NCI-H524 treated with DMSO at 0.1 percent for 48 hours (cell line): ENCODE results near the gene PSMD8.
"Not testable (repeated sequence)": the region's sequence is repeated elsewhere in the genome, so short reads cannot be mapped to it uniquely, and the experiment has no call there.

Source experiments
- DNase-seq: peaks from one replicate; lab custom pipeline; 2025; lab: John Stamatoyannopoulos, UW

PSMD8 gene

DNA sequence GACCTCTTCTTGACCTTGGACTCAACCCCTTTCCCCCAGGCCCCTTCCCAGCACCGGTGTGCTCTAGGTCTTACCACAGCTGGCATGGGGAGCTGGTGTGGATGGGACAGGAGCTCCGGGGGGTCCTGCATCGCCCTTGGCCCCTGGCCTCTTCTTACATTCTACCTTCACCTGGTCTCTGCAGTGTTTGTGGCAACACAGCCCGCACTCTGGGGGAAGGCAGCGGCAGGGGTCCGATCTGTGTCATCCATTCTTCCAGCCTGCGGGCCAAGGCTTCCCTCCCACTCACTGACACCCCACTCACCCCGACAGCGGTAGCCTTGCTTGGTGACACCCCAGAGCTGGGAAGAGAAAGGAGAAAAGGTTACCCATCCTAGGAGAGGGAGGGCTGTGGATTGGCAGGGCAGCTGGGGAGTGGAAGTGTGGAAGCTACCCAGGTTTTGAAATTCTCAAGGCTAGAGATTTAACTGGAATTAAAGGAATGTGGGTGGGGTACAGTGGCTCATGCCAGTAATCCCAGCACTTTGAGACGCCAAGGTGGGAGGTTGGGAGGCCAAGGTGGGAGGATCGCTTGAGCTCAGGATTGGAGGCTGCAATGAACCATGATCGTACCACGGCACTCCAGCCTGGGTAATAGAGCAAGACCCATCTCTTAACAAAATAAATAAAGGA, 36.8 kb downstream of the PSMD8 start:
- no peak for DNase-seq

DNA sequence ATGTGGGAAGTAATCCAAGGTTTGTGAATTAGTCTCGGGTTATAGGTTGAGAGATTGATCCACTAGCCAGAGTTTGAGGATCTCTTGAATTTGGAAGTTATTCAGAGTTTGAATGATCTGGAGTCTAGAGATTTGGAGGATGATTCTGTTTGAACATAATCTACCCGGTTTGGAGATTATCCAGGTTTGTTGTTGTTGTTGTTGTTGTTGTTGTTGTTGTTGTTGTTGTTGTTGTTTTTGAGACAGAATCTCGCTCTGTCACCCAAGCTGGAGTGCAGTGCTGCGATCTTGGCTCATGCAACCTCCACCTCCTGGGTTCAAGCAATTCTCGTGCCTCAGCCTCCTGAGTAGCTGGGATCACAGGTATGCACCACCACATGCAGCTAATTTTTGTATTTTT, 37.5 kb downstream of the PSMD8 start:
- DNase-seq: not testable (repeated sequence)

DNA sequence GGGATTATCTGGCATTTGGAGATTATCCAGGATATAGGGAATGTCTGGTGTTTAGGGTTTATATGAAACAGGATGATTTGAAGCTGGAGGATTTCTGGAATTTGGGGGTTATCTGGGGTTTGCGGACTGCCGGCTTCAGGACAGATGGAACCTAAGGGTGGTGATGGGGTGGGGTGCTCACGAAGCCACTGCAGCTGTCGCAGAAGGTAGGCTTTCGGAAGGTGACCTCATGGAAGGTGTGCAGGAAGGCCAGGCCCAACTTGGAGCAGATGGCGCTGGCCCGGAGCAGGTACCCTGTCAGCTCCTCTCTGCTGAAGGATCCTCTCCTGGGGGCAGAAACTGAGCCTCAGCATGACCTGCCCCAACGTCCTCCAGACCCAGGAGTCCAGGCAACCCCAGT, 38.1 kb downstream of the PSMD8 start:
- DNase-seq: no peak

DNA sequence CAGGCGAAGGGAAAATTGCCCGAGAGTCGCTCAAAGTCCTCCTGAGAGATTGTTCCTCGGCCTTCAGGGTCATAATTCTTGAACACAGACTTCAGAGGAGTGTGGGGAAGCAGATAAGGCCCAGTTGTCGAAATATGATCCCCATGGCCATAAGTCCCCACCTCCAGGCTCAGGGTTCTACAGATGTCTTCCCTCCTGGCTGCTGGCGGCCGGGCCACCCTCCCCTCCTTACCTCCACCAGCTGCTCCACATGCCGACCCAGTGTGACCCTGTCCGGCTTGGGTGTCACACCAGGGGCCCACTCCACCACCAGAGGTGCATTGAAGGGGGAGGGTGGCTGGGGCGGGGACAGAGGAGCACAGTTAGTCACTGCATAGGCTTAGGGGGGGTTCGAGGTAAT, 38.6 kb downstream of the PSMD8 start:
- DNase-seq: no peak

DNA sequence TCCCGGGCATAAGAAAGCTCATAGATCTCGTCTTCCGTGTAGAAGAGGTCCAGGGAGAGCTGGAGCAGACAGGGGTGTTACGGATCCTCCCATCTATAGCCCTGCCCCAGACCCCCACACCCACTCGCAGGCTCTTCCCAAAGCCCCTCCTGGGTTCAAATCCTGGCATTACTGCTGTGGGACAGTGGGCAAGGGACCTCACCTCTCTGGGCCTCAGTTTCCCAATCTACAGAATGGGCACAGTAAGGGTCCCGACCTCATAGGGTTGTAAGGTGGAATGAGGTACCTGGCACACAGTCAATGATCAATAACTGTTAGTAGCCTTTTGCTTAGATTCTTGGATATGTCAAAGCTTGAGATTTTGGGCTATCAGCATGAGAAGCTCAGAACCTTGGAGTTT, 39.0 kb downstream of the PSMD8 start:
- no peak for DNase-seq

DNA sequence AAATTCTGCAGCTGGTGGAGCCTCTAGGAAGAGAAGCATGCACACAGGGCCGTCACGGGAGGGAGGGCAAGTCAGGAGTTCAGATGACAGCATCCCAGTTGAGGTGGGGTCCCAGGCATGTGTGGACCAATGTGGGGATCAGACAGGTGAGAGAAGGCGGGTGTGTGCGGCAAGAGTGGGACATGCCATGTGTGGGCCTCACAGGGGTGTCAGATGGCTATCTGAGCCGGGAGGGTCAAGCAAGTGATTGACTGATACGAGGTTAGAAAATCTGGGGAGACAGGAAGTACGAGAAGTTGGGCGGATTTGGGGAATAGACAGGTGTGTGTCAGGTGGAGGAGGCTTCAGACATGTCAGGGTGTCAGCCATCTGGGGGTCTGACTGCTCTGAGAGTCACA, 42.8 kb downstream of the PSMD8 start:
- DNase-seq: no peak

DNA sequence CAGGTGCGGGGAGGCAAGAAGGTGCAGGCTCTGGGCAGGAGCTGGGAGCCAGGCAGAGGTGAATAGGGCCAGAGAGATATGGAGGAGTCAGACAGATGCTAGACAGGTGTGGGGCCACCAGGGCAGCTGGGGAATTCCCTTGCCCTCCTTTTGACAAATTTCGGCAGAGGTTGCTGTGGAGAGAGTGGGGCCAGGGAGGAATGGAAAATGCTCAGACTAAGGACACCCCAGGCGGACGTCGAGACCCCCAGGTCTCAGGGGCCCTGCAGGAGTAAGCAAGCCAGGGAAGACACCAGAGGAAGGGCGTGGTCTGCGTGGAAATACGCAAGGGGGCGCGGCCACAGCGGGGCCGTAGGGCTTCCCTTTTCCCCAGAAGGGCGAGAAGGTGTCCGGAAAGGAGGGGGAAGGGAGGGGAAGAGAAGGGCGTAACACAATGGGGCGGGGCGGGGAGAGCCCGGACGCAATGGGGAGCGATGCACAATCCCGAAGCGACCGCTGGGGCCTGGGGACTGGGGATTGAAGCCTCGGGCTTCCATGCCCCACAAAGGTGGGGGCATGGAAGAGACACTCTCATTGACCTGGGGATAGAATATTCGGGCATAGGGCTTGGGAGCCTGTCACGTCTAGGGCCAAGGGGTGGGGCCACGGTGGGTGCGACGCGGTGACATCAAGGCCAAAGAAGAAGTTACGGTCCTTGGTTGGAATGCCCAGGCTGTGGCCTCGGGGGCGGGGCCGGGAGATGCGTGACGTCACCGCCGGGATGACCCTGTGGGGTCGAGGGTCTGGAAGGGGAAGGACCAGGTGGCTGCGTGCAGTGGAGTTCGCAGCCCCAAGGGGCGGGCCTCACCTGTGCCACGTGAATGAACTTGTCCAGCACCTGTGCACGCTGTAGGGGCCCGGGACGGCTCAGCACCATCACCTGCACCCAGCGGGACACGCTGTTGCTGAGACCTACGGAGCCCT, 43.5 kb downstream of the PSMD8 start:
- DNase-seq: no peak

DNA sequence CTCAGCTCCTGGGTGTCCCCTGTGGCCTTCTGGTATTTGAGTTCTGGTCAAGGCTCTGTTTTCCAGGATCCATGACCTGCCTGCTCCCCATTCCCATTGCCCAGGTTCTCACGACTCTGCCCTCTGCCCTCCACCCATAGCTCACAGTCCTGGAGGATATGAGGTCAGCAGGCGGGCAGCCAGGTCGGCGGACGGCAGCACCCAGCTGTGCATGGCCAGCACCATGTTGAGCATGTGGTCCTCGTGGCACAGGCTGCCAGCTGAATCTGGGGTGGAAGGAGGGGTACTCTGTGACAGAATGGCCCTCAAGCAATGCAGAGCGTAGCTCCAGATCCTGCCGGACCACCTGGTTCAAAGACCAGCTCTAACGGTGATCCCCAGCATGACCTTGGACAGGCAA, 46.6 kb downstream of the PSMD8 start:
- no peak for DNase-seq

DNA sequence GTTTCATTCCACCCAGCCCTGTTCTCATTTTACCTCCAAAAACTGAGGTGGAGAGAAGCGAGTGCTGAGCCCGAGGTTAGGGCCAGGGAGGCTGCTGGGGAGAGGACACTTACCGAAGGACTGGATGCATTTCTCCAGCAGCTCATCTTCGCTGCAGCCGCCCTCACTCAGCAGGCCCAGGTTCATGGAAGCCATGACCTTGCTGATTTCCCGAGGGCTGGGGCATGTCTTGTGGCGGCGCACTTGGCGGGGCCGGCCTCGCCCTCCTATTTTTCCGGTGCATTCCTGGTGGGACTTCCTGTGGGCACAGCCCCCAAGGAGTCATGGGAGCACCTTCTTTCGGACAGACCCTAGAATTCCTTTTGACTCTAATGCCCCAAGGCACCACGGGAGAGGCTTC, 47.5 kb downstream of the PSMD8 start:
- no peak for DNase-seq

DNA sequence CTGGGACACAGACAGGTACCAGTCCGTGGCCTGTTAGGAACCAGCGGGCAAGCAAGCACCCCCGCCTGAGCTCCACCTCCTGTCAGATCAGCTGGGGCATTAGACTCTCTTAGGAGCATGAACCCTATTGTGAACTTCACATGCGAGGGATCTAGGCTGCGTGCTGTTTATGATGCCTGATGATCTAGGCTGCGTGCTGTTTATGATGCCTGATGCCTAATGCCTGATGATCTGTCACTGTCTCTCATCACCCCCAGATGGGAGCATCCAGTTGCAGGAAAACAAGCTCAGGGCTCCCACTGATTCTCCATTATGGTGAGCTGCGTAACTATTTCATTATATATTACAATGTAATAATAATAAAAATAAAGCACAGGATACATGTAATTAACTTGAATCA, 48.1 kb downstream of the PSMD8 start:
- no peak for DNase-seq

DNA sequence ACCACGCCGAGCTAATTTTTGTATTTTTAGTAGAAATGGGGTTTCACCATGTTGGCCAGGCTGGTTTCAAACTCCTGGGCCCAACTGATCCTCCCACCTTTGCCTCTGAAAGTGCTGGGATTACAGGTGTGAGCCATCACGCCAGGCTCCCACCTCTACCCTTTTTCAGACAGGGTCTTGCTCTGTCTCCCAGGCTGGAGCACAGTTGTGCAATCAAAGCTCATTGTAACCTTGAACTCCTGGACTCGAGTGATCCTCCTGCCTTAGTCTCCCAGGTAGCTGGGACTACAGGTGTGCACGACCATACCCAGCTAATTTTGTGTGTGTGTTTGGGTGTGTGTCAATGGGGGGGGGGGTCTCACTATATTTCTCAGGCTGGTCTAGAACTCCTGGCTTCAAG, 49.9 kb downstream of the PSMD8 start:
- no peak for DNase-seq

DNA sequence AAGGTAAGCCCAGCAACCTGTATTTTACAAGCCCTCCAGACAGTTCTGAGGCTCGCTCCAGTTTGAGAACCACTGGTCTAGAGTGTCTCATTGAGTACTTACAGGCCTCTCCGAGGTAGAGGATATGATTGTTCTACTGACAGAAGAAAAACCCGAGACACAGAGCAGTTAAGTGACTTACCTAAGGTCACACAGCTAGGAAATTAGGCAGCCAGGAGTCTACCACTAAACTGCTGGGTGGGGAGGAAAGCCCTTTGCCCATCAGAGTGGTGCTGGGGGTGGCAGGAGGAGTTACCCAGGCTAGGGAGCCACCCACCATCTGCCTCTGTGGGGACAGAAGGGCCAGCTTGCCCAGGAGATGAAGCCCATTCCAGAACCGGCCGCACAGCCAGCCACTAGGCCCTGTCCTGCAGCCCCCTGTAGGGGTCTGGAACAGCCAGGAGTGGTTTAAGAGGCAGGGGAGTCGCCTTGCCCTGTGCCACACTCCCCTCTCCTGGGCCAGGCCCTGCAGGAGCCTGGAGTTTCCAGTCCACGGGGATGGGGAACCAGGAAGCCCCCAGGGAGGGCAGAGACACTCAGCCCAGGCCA, 50.9 kb downstream of the PSMD8 start:
- no peak for DNase-seq

DNA sequence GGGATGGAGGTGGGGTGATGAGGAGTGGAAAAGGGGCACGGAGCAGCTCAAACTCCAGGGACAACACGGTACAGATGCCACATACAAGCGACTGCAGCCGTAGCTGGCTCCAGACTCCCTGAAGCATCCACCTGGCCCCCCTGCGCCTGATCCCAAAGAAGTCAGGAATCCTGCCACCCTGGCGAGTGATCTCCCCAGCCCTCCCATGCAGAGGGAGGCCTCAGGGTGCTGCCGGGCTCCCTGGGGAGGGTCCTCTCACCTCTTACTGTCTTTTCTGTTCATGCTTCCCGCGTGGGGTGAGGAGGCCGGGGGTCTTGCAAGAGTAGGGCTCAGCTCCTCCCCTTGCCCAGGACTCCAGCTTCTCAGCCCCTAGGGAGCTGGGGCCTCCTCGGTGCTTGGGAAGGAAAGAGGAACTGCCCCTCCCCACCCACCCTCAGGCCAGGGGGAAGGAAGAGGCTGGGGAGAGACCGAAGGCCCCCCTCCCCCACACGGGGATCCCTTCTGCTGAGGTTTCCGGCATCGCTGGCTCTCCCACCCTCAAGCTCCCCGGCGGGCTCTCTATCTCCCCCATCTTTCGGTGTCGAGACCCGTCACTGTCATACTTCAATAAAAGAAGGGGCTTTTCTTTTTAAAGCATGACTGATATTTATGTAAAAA, 51.6 kb downstream of the PSMD8 start, which contains the start of gene RASGRP4:
RASGRP4 (minus strand) TSS at position 410 of the 657 bp plus-strand sequence; CDS start at position 282, 128 bp downstream.
- DNase-seq: no peak

DNA sequence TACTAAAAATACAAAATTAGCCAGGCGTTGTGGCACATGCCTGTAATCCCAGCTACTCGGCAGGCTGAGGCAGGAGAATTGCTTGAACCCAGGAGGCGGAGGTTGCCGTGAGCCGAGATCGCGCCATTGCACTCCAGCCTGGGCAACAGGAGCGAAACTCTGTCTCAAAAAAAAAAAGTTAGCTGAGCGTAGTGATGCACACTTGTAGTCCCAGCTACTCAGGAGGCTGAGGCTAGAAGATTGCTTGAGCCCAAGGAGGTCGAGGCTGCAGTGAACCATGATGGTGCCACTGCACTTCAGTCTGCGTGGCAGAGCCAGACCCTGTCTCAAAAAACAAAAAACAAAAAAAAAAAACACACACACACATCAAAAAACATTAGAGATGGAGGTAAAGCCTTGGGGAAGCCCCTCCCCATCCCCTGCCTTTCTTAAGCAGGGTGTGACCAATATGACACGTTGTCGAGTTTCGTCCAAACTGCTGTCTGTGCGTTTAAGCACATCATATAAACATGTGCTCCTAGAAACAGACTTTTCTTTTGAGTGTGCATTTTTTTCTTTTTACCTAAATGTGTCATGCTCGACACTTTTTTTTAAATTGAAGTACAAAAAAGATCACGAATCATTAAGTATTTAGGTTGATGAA, 52.8 kb downstream of the PSMD8 start:
- DNase-seq: not testable (repeated sequence)

DNA sequence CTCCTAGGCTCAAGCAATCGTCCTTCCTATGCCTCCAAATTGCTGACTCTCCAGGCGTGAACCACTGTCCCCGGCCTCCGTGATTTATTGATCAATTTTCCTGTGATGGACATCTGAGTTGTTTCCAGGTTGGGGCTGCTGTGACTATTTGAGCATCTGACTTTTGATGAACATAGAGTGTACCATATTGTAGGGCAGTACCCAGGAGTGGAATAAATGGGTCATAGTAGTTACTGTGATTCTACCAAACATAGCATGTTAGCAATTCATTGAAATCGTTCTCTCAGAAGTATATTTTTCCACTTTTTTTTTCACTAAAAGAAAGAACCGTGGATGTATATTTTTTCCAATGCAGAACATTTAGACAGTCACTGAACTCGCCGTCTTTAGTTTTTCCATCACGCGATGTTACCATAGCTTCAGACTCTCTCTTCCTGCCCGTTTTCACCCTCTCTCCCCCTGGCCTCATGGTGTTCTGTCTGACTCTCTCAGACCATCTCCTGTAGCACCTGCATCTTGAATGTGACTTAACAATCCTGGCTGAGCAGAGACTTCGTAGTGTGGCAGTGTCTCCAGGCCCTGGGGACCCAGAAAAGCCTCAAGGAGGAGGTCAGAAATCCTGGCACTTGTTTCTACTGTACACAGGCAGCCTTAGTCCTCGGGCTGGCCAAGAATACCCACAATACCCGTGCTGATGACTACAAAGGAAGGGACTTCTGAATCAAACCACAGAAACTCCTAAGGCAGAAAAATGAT, 54.9 kb downstream of the PSMD8 start:
- DNase-seq: no peak

DNA sequence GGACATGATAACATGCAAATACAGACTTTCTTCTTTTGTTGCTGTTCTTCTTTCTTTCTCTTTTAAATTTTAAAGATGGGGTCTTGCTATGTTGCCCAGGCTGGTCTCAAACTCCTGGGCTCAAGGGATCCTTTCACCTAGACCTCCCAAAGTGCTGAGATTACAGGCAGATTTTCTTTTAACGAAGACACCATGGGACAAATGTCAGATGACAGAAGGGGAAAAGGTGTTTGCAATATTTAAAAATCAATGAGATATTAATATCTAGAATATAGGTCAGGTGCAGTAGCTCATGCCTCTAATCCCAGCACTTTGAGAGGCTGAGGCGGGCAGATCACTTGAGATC, 55.4 kb downstream of the PSMD8 start:
- no peak for DNase-seq

DNA sequence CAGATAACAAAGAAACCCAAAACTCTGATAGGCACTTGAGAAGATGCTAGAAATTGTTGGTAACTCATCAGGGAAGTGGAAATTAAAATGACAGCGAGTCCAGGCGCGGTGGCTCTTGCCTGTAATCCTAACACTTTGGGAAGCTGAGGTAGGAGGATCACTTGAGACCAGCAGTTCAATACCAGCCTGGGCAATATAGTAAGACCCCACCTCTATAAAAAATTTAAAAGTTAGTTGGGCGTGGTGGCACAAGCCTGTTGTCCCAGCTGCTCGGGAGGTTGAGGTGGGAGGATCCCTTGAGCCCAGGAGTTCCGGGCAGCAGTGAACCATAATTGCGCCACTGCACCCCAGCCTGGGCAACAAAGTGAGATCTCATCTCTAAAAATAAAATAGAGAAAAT, 56.6 kb downstream of the PSMD8 start:
- DNase-seq: no peak

DNA sequence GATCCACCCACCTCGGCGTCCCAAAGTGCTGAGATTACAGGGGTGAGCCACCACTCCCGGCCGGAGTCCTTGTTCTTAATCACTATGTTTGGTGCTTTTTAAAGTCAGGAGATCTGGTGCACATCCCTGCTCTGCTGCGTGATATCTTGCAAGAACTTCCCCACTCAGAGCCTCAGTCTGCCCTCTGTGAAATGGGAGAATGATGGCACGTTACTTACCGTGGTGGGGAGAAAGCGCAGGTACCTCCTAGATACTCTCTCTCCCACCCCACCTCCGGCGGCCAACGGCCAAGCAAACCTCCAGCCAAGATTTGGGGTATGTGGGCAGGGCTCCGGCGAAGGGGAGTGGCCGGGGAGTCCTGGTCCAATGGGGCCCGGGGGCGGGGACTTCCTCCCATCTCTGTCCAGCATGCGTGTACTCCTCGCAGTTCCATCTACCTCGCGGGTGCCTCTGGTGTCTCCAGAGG, 58.9 kb downstream of the PSMD8 start, which contains the start of gene RYR1:
RYR1 (plus strand) TSS at position 424 of the 466 bp plus-strand sequence. CDS start 139 bp downstream, outside the sequence.
- no peak for DNase-seq
